NCI-H526 (cell line): Measurements from ENCODE around the gene SNX8.
"Not testable (repeated sequence)": the region's sequence is repeated elsewhere in the genome, so short reads cannot be mapped to it uniquely, and the experiment has no call there.

Source experiments
- DNase-seq, 2 experiments: peaks; one replicate each; lab custom pipeline; 2025; lab: John Stamatoyannopoulos, UW

SNX8 gene, protein sequence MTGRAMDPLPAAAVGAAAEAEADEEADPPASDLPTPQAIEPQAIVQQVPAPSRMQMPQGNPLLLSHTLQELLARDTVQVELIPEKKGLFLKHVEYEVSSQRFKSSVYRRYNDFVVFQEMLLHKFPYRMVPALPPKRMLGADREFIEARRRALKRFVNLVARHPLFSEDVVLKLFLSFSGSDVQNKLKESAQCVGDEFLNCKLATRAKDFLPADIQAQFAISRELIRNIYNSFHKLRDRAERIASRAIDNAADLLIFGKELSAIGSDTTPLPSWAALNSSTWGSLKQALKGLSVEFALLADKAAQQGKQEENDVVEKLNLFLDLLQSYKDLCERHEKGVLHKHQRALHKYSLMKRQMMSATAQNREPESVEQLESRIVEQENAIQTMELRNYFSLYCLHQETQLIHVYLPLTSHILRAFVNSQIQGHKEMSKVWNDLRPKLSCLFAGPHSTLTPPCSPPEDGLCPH

DNA sequence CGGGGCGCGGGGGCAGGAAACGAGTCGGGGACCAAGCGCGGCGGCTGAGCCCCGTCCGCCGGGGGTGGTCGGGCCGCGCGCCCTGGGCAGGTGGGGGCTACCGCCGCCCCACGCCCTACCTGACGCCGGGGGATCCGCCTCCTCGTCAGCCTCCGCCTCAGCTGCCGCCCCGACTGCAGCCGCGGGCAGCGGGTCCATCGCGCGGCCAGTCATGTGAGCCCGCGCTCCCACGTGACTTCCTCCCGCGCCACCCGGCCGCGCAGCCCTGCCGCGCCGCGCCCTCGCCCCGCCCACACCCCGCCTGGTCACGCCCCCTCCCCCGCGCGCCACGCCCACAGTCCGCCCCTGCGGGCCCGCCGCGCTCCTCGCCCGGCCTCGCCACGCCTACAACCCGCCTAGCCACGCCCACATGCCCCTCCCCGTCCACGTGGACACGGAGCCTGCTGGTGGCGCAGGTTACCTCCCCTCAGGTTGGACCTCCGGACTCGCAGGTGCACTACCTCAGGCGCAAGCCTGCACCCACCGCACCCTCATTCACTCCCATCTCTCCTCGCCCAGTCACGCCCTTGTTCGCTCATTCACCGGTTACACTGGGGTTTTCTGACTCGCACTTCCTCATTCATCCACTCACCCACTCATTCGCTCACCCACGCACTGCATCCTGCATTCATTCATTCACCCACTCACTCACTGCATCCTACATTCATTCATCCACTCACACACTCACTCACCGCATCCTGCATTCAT lies at the start of gene SNX8:
SNX8 (minus strand) TSS at position 233 of the 747 bp plus-strand sequence; CDS start at position 213, 20 bp downstream.
- DNase-seq: peak; percentile 77 to 95

DNA sequence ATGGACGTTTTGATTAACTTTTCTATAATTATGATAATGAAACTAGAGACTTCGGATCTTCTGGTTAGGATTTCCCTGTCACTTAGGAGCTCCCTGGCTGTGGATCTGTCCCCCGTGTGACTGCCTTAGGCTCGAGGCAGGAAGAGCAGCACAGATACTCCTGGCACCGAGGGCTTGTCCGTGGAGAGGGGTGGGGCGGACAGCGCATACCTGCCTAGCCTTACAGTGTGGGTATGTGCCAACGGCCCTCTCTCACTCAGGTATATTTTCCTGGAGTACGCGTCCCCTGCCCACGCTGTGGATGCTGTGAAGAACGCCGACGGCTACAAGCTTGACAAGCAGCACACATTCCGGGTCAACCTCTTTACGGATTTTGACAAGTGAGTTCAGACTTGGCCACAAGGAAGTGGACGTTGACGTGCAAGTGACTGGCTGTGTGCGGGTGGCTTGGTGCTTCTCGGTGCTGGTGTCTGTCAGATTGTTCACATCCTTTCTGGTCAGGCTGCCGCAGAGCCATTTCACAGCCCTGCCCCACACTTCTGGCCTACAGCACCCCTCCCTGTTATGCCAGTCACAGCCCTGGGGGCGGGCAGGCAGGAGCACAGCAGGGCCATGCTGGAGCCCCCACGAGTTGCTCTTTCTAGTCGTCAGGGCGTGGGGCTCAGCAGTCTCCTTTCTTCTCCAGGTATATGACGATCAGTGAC lies 48.3 kb upstream of the SNX8 start:
- DNase-seq: no peak

DNA sequence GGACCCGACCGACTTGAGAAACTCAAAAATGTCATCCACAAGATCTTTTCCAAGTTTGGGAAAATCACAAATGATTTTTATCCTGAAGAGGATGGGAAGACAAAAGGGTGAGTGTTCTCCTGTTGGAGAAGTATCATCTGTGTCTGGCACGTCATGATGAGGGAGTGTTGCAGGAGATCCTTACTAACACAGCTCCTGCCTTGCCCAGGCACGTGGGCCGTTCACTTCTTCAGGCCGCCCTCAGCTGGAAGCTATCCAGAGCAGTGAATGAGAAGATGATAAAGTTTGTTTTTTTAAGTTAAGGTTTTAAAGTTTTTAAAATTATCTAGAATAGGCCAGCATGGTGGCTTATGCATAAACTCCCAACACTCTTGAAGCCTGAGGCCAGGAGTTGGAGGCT lies 46.6 kb upstream of the SNX8 start:
- DNase-seq: no peak

DNA sequence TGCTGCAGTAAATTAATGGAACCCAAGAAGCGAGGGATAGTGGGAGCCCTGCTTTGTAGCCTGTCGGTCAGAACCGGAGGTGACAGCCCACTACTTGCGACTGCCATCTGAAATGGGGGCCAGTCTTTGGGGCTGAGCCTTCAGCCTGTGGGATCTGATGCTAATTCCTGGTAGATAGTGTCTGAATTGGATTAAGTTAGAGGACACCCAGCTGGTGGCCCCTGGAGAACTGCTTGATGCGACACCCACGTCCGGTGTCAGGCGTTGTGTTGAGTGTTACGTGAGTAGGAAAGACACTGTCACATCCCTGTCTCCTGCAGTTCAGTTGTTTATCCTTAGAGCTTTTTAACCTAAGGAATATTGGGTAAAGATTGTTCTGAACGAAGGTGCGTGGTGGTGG lies 45.4 kb upstream of the SNX8 start:
- DNase-seq: no peak

DNA sequence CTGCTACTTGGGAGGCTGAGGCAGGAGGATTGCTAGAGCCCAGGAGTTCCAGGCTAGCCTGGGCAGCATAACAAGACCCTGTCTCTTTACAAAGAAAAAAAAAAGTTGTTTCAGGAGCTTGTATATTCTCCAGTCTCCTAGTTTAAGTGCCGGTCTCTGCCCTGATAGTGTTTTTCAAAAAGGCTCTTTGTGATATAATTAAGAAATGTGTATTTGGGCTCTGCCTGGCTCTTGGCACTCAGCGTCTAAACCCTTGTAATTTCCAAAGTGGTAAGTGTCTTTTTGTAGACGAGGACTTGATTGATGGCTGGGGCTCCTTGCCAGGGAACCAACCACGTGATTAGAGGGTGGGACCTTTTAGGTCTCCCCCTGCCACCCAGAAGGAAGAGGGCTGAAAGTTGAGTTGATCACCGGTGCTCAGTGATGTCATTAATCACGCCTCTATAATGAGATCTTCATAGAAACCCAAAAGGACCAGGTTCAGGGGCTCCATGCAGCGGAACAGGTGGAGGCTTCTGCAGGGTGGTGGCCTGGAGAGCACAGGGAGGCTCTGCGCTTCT lies 44.8 kb upstream of the SNX8 start:
- no peak for DNase-seq

DNA sequence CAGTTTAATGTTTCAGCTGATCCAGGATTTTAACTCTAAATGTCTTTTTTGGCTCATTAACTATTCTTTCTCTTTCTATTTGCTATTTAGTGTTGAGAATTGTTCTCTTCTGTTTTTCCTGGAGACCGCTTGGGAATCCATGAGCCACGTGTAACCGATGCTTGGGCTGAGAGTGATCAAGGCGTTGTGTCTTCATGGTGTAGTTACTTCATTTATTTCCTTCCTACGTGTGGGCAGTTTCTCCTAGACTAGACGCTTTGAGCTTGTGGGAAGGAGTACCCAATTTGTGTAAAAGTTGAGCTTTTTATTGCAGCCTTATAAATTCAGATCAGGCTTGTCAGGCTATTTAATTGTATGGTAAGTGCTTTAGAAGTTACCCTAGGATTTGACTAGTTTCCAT lies 43.3 kb upstream of the SNX8 start:
- no peak for DNase-seq

DNA sequence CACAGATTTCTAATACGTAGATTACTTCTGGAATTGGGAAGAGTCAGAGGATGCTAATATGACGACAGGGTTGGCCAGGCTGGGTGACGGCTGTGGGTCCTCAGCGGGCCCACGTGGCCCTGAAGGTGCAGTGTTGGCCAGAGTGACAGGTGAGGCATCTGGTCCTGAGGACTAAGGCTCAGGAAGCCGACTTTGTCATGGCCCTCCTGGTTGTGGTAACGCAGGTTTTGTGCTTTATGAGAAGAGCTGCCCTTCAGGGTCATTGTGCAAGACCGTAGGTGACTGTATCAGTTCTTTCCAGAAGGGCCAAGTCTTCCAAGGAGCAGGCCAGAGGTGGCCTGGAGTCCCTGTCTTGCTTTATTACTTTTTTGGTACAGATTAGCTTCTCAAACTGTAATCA lies 42.9 kb upstream of the SNX8 start:
- DNase-seq: no peak

DNA sequence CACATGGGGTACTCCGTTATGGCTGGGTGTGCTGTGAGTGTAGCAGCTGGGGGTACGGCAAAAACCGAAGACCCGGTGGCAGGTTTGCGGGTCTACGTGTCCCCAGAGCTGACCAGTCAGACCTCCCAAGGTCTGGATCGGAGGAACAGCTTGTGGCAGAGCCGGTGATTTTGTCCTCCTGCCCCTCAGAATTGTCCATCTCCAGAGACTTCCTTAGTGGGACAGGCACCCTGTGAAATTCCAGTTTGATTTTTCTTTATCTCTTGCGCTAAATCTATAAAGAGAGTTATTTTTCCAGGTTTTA lies 41.4 kb upstream of the SNX8 start:
- no peak for DNase-seq

DNA sequence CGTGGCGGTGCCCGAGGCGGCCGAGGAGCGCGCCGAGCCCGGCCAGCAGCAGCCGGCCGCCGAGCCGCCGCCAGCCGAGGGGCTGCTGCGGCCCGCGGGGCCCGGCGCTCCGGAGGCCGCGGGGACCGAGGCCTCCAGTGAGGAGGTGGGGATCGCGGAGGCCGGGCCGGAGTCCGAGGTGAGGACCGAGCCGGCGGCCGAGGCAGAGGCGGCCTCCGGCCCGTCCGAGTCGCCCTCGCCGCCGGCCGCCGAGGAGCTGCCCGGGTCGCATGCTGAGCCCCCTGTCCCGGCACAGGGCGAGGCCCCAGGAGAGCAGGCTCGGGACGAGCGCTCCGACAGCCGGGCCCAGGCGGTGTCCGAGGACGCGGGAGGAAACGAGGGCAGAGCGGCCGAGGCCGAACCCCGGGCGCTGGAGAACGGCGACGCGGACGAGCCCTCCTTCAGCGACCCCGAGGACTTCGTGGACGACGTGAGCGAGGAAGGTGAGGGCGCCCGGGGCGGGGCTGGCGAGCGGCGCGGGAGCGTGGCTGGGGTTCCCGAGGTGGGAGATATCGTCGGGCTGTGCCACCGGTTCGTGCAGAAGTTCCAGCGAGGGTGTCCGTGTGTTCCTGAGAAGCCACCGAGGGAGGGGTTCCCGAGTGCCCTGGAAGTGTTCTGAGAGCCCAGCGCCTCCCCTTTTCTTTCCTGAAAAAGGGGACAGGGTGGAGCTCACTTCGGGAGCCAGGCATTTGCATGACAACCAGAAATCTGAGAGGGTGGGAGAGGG lies 40.9 kb upstream of the SNX8 start:
- no peak for DNase-seq

DNA sequence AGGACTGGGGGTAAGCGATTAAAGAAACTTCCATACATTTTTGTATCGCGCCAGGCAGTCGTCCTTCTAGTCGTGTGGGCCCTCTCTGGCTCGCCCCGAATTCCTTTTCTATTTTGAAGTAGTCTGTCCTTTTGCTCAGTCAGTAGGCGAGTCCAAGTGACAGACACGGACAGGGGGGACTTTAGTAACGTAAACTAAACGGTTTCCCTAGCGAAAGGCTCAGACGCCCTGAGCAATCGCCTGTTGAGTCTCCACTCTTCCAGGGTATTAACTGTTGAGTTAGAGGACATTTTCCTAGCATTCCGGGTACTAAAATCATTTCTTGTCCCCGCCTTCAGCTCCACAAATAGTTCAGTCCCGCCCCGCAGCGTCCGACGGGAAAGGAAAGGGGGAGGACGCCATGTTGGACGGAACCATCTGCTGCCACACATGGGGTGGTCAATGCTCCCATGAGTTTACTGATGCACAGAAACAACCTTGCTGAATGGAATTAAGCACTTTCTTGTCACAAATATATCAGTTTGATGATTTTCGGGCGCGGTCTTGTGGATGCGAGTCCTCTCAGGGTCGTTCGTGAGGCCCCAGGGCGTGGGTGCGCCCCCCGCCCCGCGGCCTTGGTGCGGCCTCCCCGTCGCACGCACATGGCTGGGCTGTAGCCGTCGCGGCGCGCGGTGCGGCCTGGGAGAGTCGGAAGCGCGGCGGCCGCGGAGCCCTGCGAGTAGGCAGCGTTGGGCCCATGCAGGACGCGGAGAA lies 40.1 kb upstream of the SNX8 start, which contains the start of gene EIF3B:
EIF3B (plus strand) TSS at position 642 of the 753 bp plus-strand sequence; CDS start at position 737, 95 bp downstream.
- DNase-seq: peak; percentile 89 to 93

DNA sequence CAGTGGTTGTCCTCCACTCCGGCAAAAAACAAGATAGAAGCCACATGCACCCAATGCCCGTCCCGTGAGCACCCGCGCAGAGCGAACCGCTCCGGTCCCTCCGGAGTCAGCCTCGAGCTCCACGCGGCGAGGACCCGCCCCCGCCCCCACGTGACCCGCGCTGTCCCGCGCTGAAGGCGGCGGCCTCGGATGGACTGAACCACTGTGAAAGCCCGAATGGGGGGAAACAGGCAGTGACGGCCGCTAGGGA lies 39.6 kb upstream of the SNX8 start:
- DNase-seq: peak in 1 of 2 experiments; percentile 92

DNA sequence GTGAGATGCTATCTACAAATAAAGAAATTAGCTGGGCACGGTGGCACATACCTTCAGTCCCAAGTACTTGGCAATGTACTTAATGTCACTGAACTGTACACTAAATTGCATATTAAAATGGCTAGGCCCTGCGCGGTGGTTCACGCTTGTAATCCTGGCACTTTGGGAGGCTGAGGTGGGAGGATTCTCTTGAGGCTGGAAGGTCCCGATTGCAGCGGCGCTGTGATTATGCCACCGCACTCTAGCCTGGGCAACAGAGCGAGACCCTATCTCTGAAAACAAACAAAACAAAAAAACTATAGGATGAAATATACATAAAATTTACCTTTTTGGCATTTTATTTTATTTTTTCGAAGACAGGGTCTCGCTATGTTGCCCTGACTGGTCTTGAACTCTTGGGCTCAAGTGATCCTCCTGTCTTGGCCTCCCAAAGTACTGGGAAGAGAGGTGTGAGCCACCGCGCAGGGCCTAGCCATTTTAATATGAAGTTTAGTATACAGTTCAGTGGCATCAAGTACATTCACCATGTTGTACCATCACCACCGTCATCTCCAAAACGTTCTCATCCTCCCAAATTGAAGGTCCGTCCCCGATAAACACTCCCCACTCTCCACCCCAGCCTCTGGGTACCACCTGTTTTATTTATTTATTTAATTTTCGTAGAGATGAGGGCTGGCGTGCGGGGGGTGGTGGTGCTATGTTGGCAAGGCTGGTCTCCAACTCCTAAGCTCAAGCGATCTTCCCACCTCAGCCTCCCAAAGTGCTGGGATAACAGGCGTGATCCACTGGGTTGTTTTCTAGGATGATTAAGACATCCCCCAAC lies 39.1 kb upstream of the SNX8 start:
- DNase-seq: peak in 1 of 2 experiments; percentile 32

DNA sequence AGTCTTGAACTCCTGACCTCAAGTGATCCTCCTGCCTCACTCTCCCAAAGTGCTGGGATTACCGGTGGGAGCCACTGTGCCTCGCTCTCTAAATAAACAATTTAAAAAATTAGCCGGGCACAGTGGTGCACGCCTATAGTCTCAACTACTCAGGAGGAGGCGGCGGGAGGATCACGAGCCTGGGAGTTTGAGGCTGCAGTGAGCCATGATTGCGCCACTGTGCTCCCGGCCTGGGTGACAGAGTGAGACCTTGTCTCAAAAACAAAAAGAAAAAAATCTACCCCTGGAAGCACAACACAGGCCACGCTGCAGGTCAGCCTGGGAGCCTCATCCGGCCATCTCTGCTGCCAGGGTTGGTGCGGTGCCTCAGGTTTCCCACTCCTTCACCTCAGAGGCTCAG lies 36.6 kb upstream of the SNX8 start:
- DNase-seq: no peak

DNA sequence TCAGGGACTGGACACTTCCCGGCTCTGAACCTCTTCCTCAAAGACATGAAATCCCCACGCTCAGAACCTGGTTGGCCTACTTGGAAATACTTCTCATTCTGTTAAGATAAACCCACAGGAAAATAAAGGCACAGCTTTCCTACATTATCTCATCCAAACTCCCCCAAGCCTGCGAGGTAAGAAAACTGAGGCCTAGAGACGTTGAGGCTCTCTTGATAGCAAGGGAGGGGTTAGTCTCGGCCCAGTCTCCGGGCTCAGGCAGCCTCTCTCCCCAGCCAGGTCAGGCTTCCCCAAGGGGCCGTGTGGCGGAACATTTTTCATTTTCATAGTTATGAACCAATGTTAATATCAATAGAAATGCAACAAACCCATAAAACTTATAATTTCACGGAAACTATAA lies 35.8 kb upstream of the SNX8 start:
- no peak for DNase-seq

DNA sequence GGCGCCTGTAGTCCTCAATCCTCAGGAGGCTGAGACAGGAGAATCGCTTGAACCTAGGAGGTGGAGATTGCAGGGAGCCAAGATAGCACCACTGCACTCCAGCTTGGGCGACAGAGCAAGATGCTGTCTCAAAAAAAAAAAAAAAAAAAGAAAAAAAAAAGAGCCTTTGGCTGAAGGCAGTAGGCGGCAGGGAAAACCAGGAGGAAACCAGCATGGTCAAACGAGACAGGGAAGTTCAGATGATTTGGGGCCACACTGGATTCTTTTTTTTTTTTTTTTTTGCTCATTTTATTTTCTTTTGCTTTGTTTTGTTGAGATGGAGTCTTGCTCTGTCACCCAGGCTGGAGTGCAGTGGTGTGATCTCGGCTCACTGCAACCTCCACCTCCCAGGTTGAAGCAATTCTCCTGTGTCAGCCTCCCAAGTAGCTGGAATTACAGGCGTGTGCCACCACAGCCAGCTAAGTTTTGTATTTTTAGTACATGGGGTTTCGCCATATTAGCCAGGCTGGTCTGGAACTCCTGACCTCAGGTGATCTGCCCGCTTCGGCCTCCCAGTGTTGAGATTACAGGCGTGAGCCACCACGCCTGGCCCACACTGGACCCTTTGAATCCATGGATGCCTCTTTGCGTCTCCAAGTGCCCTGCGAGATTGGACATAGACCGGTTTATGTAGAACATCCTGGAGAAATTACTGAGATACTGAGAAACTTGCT lies 33.3 kb upstream of the SNX8 start:
- DNase-seq: not testable (repeated sequence)

DNA sequence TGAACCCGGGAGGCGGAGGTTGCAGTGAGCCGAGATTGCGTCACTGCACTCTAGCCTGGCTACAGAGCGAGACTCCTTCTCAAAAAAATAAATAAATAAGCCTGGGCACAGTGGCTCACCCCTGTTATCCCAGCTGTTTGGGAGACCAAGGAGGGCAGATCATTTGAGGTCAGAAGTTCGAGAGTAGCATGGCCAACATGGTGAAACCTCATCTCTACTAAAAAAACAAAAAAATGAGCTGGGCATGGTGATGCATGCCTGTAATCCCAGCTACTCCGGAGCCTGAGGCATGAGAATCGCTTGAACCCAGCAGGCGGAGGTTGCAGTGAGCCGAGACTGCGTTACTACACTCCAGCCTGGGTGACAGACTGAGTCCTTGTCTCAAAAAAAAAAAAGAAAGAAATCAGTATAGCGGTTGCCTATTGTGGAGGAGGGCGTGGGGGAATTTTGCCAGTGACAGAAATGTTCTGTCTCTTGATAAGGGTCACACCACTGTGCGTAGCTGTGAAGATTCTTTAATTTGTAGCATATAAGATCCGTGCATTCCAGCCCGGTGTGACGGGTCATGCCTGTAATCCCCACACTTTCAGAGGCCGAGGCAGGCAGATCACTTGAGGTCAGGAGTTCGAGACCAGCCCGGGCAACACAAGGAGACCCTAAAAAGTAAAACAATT lies 22.5 kb upstream of the SNX8 start:
- no peak for DNase-seq

DNA sequence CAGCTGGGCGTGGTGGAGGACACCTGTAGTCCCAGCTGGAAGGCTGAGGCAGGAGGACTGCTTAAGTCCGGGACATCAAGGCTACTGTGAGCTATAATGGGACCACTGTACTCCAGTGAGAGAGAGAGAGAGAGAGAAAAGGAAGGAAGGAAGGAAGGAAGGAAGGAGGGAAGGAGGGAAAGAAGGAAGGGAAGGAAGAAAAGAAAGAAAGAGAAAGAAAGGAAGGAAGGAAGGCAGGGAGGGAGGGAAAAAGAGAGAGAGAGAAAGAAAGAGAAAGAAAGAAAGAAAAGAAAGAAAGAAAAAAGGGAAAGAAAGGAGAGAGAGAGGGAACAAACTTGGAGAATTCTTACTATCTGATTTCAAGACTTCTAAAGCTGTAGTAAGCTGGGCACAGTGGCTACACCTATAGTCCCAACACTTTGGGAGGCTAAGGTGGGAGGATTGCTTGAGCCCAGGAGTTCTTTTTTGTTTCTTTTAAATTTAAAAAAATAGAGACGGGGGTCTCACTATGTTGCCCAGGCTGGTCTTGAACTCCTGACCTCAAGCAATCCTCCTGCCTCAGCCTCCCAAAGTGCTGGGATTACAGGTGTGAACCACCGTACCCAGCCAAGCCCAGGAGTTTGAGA lies 18.5 kb upstream of the SNX8 start:
- DNase-seq: not testable (repeated sequence)

DNA sequence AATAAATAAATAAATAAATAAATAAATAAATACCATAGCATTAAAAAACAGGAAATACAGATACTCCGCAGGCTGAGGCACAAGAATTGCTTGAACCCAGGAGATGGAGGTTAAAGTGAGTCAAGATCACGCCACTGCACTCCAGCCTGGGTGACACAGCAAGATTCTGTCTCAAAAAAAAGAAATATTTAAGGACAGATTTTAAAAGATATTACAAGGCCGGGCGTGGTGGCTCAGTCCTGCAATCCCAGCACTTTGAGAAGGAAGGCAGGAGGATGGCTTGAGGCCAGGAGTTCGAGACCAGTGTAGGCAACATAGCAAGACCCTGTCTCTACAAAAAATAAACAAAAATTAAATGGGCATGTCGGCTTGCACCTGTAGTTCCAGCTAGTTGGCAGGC lies 17.5 kb upstream of the SNX8 start:
- DNase-seq: no peak

DNA sequence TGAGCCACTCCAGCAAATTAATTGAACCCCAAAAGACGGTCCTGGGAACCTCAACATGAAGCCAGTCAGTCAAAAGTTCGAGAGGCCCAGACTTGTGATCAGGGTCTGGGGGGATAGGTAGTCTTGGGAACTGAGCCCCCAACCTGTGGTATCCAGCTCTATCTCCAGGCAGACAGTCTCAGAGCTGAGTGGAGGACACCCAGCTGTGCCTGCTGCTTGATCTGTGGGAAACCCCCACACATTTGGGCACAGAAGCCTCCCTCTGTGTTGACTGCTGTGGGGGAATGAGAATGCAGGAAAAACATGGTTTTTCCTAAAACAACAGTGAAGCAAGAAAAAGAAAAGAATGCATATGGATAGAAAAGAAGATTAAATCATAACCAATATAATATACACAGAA lies 16.3 kb upstream of the SNX8 start:
- DNase-seq: no peak
